ENCODE results near the gene POLR3B. TPM values are rescaled to one million over a fixed set of nuclear protein-coding genes. Genes with fewer than 3 reads are reported as not detected.

The POLR3B gene
- total and polyA plus RNA-seq, 10 of the 15 experiments (the other 5 are each of a cell fraction or from before 2014, with no cell fraction given) = 2.3 to 10.5 (median 8.0) TPM

- no peak for TF ChIP-seq SUPT20H (IDR thresholded peaks at IDR 0.05; ENCODE audit: borderline replicate concordance, control insufficient read depth, low read depth, low read length)
- 0 out of 2 replicates have a peak, but pooled peaks have one; percentile 23 for TF ChIP-seq BACH1 (IDR thresholded peaks at IDR 0.05; ENCODE audit: borderline replicate concordance)
- peak; percentile 50 for TF ChIP-seq SKIL (IDR thresholded peaks at IDR 0.05; ENCODE audit: low read depth, poor library complexity, severe bottlenecking)
- peak; percentile 78 for TF ChIP-seq HCFC1 (IDR thresholded peaks at IDR 0.05; ENCODE audit: low read length)
- peak; percentile 80 for TF ChIP-seq NR2F1 (conservative IDR thresholded peaks at IDR 0.05)
- TF ChIP-seq DPF2 (IDR thresholded peaks at IDR 0.05) = peak; percentile 48; the same call in 1 of the 2 replicates
- TF ChIP-seq MTA2 (IDR thresholded peaks at IDR 0.05; ENCODE audit: low read depth) = no peak
- TF ChIP-seq IRF4 (IDR thresholded peaks at IDR 0.05; ENCODE audit: low read depth, low read length) = peak; percentile 85
- TF ChIP-seq CHD1 (IDR thresholded peaks at IDR 0.05; ENCODE audit: low read depth, low read length) = no peak
- peak; percentile 96 for TF ChIP-seq ZBTB40 (IDR thresholded peaks at IDR 0.05; ENCODE audit: borderline replicate concordance)
- TF ChIP-seq YBX1 (IDR thresholded peaks at IDR 0.05) = no peak
- TF ChIP-seq PAX8 (IDR thresholded peaks at IDR 0.05) = no peak
- TF ChIP-seq TARDBP (IDR thresholded peaks at IDR 0.05; ENCODE audit: borderline replicate concordance) = peak; percentile 69; the same call in 1 of the 2 replicates
- TF ChIP-seq NRF1 (conservative IDR thresholded peaks at IDR 0.05; ENCODE audit: low read depth, low read length) = peak; percentile 89
- TF ChIP-seq NBN (IDR thresholded peaks at IDR 0.05) = peak; percentile 98
- peak; percentile 97 for TF ChIP-seq RUNX3 (IDR thresholded peaks at IDR 0.05; ENCODE audit: low read length)
- TF ChIP-seq ESRRA (IDR thresholded peaks at IDR 0.05; ENCODE audit: low read length) = peak; percentile 87
- TF ChIP-seq MTA3 (IDR thresholded peaks at IDR 0.05; ENCODE audit: borderline replicate concordance, low read length) = no peak
- TF ChIP-seq RB1 (IDR thresholded peaks at IDR 0.05; ENCODE audit: borderline replicate concordance) = peak; percentile 78; the same call in 1 of the 2 replicates
- TF ChIP-seq TCF3 (IDR thresholded peaks at IDR 0.05; ENCODE audit: borderline replicate concordance, insufficient read depth, low read depth, low read length) = no peak; the same call in 1 of the 2 replicates
- TF ChIP-seq ZNF687 (IDR thresholded peaks at IDR 0.05) = peak; percentile 65
Measured at GRCh38 chr12:106357549-106358395, at the start of gene POLR3B (continued).

Data from GM12878 (cell line).